GM18873 (cell line): ENCODE data around the gene MAN1A1.

Source experiments
- ATAC-seq: cut with Tn5 transposase; IDR thresholded peaks from one replicate; pipeline ENCODE4 v1.9.1; 2021; ENCODE audit warnings: mild to moderate bottlenecking, moderate library complexity, moderate number of reproducible peaks; ENCODE audit not compliant: unreplicated experiment, low FRiP score

The MAN1A1 gene

DNA sequence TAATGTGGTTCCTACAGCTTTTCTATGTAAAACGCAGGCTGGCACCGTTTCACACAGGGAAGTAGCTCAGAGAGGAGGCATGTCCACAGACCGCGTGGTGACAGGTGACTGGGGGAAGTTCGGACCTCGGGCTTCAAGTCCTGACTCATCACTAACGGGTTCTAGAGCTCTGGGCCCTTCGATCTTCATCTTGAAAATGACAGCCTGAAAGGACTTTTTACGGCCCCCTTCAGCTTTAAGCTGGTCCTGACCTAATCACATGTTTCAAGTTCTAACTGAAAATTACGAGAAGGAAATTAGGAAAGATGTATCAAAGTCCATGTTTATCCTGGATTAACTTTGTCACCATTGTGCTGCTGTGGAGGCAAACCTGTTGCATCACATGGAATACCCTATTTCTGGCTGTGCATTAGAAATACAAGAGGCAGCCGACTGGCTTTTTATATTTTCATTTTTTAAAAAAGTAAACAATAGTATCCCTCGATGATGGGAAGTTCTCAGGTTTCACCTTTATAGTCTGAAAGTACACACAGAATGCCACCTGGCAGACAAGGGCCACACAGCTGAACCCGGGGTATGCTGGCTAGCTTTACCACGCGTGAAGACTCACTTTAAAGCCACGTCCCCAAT, 2.0 kb downstream of the MAN1A1 start:
- peak; percentile 33 for ATAC-seq

DNA sequence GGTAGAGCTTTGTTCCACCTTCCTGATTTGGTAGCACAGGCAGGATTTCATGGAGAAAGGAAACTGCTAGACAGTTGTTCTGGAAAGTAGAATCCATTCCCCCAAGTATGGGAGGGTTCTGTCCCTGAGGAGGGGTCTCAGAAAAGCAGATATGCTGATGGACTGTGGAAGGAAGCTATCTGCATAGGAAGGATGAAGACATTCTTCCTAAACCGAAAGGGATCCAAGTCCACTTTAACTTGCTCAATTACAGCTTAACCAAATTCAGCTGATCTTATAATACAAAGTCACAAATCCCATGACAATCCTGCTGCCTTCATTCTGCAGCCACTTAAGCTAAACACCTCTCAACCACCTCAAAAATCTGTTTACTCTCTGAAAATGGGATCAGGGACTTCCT, 2.6 kb downstream of the MAN1A1 start:
- ATAC-seq = no peak

DNA sequence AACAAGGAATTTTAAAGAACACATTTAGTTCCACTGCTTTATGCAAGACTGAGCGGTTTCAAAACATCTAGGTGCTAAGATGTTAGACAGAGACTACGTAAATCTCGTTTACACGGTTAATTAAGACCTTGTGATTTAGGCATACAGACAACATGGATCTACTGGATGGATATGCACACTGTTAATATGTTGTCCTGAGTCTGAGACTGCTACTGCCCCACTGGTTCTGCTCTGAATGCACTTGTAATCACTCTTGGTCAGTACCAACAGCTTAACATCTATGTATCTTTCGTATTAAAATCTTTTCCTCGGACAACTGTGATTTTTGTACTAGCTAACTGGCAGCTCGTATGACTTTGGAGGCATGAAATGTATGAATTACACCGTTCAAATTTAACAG, 3.1 kb downstream of the MAN1A1 start:
- ATAC-seq = no peak

DNA sequence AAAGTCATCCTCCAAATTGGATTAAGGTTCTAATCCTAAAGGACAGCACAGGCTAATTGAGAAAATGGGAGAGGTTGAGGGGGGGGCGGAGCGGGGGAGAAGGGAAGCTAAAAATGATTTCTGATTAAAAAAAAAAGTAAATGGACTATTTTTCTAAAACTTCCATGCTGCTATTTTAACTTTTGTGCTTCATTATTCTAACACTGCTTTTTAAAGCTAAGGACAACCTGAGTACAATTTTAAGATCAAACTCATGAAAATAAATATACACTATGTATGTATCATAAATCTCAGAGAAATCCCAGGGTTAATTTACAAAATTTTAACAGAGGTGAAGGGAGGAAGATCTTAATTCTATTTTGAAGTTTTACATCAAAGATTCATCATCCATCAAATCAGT, 4.4 kb downstream of the MAN1A1 start:
- ATAC-seq = no peak

DNA sequence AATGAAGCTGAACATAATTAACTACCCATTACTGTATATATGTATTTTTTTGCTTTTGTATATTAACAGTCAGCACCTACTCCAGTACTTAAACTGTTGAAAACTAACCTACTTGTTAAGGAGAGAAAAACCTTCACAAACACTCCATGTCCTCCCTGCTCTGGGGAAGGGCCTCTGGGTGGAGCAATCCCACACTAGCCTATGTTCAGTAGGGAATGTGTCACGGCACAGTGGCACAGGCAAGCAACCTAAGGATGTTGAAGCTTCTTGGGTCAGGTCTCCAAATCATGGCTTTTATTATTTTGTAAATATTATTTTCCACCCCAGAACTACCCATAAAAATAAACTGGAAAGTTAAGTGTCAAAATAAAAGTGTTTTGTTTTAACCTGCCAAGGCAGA, 5.3 kb downstream of the MAN1A1 start:
- ATAC-seq = no peak

DNA sequence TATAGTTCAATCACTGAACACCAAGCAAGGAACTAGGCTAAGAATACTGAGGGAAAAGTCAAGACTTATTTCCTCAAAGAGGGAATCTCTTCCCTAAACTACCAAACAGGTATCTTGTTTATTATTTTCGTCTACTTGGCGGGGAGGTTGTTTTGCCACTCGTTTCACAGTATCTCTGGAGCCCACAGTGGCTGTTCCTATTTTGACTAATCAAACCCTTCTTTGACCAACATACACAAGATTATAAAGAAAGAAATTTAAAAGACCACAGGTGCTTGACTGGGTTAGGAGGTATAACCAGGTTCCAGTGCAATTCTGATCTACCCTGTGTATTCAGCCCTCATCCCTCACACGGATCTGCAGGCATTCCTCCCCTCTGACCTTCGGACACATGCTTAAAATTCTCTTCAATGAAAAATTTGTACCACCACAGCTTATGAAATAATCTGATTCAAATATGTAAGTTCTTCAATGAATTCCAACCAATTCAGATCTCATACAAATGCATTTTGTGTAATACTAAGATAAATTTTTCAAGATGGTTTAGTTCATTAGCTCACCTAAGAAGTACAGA, 5.9 kb downstream of the MAN1A1 start:
- ATAC-seq = no peak

DNA sequence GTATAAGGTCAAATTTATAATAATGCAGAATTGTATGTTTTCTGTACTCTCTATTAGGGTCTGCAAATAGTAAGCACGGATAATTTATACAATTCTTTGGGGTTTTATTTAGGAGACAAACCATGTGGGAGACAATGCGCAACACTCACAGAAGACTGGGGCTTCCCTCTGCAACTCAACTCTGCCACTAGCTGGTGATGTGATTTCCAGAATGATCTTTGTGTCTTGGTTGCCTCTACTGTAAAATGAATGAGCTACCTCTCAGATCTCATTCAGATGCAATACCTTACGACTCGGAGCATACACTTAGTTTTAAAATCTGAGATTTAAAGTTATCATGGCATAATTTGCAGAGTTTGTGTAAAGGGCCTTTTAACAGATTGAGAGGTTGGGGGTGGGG, 6.4 kb downstream of the MAN1A1 start:
- no peak for ATAC-seq

DNA sequence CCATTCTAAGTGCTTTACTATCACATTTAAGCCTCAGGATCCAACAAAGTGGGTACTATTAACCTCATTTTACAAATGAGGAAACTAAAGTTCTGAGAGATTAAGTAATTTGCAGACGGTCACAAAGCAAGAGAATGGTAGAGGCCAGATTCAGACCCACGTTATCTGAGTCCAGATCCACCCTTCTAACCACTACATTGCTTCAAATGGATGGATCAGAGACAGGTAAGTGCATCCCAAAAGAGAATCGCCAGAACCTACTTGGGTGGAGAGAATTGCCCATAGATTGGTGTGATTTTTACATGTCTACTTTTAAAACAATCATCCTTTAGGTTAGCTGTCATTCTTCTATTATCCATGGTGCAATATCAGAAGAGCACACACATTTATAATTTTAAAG, 7.1 kb downstream of the MAN1A1 start:
- ATAC-seq = no peak

DNA sequence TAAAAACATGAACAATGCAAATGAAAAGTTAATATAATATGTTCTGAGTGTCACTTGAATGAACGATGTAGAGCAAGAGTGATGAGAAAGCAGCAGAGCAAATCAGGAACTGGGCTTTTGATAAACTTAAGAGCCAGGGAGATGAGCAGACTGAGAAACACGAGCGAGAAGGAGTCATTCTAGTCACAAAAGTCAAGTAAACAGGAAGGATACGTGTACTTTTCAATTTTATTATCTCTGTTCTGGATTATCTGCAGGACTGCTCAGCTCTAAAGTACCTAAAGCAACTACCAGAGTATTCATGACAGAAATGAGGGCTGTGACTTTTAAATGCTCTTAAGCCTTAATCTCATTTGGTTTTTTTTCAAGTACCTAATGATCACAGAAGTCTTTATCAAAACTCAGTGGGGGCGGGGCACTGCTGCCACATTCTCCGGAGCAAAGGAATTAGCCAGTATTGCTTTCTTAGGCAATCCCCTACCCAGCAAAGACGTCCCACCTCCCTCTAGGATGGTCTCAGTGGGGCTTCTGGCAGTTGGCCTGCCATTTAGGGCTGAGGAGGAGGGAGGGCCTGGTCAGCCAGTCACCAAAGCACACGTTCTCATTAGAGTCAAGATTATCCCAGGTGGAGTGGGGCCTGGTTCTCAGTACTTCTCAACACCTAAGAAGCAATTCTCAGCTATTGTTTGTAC, 8.6 kb downstream of the MAN1A1 start:
- no peak for ATAC-seq

DNA sequence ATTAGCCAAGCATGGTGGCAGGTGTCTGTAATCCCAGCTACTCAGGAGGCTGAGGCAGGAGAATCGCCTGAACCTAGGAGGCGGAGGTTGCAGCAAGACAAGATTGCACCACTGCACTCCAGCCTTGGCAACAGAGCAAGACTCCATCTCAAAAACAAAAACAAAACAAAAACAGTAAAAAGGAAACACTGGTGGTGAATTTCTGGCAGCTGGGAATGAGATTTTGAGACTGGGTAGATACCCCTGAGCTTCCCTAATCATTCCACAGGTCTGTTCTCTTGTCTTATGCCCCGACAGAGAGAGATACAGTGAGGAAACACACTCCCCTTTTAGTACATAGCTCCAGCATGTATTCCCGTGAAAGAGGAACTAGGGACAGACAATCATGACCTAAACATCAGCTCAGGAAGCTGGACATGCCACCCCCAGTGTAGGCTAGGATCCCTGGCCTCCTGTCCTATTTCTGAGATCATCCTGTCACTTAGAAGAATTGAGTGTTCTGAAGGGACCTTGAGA, 9.6 kb downstream of the MAN1A1 start:
- no peak for ATAC-seq

DNA sequence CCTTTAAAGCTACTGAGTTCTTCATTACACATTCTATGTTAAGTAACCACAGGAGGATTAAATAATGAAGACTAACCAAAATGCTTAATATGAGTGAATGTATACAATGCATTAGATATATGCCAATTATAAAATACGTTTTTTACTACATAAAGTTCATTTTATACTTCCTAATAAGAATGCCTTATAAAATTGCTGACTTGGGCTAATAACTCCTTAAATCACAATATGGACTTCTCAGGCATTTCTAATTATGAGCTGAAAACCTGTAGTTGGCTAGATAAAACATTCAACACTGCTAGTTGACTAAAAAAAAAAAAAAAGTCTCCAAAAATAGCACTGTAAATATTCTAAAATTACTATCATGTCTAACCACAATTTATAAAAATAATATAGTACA, 11.8 kb downstream of the MAN1A1 start:
- no peak for ATAC-seq

DNA sequence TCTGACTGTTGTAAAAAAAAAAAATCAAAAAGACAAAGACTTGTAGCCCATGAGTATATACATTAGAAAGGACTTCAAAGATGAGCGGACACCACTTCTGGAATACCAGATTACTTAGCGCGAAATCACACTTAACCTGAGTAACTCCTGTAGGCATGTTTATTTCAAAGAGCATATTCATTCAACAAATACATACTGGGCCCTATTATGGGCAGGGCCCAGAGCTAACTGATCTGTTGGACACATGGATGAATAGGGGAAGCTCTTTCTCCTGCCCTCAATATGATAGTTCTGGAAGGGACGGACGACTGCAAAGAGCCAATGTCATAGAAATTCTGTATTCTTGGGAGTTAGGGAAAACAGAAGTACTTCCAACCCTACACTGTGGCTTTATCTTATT, 12.3 kb downstream of the MAN1A1 start:
- ATAC-seq = no peak

DNA sequence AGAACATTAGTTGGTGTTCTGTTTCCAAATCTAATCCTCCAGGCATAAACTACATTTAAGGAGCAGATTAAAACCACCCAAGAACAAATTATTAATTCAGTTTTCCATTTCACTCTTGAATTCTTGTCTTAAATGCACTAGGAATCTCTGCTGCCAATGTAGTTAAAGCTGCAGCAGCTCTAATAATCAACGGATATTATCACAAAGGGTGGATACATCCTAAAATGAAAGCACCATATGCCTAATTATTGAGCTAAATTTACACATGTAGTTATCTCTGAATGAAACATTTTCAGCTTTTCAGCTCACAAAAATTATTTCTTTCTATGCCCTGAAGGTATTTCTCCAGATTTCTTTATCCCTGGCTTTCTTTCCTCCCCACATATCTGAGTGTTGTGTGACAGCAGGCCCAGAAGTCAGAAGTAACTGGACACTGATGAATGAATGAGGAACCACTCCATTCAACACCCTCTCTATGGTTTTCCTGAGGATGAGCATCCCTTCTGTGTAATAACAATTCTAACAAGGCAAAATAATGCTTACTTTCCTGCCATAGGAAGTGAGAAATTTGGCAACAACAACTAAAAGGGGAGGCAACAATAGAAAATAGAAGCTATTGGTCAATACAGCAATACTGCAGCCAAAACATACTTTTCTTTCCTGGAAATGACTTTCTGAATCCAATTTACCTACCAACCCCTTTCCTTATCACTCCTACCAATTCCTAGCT, 14.9 kb downstream of the MAN1A1 start:
- no peak for ATAC-seq

DNA sequence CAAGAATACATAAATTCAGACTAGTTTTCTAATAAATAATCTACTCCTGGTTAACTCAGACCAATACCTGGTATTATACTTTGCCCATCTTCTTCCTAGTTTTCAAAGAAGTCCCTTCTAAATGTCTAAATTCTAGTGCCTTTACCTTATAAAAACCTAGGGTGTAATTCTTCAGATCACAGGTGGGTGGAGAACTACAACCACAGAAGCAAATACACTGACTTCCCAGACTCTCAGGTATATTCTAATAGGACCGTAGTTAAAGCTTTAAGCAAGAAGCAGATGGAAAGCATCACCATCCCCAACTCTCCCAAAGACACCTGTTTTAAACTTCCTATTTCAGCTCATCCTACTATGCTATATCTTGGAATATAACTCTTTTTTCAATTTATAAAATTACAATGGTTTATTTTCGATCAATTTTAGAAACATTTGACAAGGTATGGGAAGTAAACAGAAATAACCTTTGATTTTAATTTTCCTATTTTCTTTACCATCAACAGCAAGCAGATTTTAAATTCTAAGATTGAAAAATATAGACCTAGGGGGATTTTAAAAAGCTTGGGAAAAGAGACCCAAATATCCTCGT, 15.8 kb downstream of the MAN1A1 start:
- peak; percentile 61 for ATAC-seq

DNA sequence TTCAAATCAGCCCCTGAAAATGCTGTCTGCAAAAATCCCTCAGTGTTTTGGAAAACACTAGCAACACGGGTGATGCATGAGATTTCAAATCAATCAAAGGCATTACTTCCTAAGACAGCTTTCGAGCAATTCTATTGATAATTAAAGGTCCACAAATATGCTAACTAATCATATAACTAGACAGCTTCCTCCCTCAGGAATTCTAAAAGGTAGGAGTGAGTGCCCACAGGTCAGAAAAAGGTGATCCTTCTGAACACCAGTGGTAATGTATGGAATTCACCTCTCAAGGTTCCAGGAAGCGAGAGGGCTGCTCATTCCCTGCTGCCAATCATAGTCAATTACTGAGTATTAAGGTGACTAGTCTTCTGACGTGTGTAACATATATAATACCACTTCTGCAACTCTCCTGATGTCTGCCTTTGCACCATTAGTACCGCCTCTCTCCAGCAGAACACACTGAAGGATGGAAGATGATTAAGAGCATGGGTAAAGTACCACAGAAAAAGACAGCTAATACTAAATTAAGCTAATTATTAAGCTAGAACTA, 16.4 kb downstream of the MAN1A1 start:
- ATAC-seq = no peak

DNA sequence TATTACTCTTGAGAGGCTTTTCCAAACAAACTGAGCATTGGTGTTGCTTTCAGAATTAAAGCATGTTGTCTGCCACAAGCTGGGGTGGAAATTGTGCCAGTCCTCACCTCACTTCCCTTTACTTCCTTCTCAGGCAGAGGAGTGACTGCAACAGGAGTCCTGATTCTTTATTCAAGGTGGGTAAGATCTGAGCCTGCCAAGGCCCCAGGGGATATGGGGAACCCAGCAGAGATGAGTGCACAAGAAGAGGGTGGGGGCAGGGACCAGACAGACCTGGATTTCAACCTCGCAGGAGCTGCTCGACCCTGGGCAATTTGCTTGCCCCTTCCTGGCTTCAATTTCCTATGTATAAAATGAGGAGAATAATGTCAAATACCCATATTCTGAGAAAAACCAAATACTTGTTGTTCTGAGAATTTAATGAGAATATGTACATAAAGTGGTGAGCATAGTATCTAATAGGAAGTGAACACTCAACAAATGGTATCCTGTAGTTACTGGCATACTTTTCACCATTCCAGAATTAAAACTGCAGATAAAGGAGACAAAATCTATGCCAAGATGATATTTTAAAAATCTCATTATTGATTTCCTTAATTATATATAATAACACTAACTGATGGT, 17.8 kb downstream of the MAN1A1 start:
- no peak for ATAC-seq

DNA sequence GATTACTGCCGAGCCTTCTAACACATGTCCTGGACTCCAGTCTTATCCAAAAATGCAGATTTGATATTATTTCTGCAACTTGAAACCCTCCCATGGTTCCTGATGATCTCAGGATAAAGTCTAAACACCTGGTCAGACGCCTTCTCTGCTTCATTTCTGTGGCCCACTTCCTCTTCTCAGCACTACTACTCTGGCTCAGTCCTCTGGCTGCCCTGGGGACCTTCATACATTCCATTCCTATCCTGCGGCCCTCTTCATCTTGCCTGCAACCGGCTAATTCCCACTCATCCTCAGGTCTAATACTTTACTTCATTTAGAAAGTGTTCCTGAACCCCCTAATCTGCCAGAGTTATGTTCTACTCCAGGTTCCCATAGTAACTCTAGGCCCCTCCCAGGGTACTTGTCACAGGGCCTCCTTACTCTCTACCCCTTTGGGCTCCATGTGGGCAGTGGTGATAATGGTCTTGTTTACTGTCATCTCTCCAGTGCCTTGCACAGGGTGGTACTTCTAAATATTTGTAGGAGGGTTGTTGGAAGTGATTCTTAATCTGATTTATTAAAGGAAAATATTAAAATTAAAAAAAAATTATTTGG, 18.9 kb downstream of the MAN1A1 start:
- ATAC-seq = no peak

DNA sequence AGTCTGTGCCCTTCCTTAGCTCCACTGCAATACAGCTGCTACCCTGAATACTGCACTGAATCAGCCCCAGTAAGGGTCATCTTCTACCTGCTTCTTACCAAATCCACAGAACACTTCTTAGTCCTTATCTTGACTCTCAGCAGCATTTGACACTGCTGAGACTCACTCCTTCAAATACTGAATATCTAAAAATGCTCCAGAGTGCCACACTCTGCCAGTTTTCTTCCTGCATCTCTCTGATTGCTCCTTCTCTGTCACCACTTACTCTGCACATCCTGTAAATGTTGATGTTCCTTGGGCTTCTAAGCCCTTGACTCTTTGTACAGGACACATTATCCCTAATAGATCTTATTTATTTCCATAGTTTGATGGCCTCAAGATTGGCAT, 19.8 kb downstream of the MAN1A1 start:
- no peak for ATAC-seq

DNA sequence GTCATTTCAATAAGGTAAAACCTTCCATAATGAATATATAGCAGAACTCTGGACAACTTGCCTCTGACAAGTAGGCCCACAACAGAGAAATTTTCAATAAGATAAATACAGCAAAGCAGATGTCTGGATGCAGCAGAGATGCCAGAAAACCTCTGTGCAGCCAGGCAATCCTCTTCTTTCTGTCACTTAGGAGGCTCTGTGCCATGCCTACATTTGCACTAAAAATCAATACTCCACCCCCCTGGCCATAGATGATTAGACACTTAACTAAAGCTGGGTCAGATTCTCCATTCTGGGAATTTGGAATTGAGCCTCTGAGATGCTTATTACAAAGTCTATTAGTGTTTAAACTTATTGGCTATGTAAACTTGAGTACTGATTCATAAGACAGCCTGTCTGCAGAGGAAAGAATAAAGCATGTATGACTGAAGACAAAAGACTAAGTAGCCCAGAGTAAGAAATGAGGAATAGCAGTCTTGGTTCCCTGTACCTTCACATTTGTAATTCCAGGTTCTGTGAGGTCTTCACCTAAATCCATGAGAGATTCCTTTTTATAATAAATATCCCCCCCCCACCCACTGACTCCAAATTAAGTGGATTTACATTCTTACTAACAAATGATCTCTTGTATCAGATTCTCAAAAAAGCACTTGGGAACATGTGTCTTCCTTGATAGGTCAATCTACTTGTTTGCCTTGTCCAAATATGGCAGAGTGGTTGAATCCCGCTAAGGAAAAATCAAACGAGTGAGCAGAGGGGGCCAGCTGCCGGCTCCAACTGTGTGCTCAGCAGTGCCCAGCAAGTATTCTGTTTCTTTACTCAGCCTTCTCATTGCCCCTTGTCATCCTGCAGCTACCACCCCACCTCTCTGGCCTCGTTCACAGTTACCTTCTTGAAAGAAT, 20.4 kb downstream of the MAN1A1 start:
- no peak for ATAC-seq
